DMS153 treated with DMSO at 0.1 percent for 48 hours (cell line): Measurements from ENCODE around the gene HDAC5.
"Not testable (repeated sequence)": the region's sequence is repeated elsewhere in the genome, so short reads cannot be mapped to it uniquely, and the experiment has no call there.

Experiments
- DNase-seq: peaks from one replicate; lab custom pipeline; 2025; ENCODE audit not compliant: unreplicated experiment; lab: John Stamatoyannopoulos, UW

HDAC5 gene

DNA sequence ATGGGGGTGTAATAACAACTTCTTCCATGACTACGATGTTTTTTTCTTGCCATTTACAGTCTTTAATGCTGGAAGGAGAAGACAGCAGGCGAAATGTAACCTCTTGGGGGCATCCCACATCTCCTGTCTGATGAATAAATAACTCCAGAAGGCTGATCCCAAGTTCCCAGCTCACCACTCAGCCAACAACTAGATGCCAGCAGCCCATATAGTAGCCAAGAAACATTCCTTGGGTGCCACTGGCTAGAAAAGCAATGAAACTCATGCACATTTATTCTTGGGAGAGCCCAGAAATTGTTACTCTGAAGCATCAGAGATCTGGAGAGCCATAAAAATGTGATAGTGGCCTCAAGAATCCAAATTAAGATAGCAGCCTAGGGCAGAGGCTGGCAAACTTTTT, 86.0 kb downstream of the HDAC5 start:
- DNase-seq: no peak

- not testable (repeated sequence) for DNase-seq
Measured at GRCh38 chr17:44034688-44035087, 88.8 kb downstream of the HDAC5 start.

GRCh38 chr17:44033861-44034408, 89.5 kb downstream of the HDAC5 start:
- DNase-seq: no peak

DNA sequence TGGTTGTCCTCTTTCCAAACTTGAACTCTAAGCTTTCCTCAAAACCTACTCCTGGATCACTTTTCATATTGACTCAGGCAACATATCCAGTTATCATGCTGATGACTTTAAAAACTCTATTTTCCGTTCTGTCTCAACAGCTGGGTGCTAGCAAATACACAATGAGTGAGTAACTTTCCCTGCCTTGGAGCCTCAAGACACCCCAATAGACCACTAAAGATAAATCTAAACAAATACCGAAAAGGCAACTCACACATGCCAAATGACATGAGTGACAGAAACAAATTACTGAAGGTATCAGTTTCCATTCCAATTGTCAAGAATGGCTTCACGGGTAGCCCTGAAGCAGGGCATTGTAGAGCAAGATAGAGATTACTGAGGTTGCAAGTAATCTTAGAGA, 93.0 kb downstream of the HDAC5 start:
- no peak for DNase-seq

GRCh38 chr17:44029736-44030135, 93.7 kb downstream of the HDAC5 start:
- no peak for DNase-seq
